Liver (tissue), 9 donors: ENCODE measurements around the gene TACC2. TPM values are rescaled to one million over a fixed set of nuclear protein-coding genes. Genes with fewer than 3 reads are reported as not detected.

Experiments used
- DNase-seq: peaks from one replicate; pipeline ENCODE4 v3.0.0-alpha.2; 2017; ENCODE audit warnings: low spot score
- H3K27ac ChIP-seq, 2 donors: one replicate each; pipeline ENCODE4 v1.7.0; 2013; ENCODE audit warnings: inconsistent platforms in 2 of 2, low read length in 2 of 2, control low read depth in 1 of 2, low read depth in 1 of 2, mild to moderate bottlenecking in 1 of 2
- H3K27me3 ChIP-seq, 4 donors: one replicate each; pipeline versions ENCODE4 v1.6.1 to v1.7.0; 2013; ENCODE audit warnings: low read length in 3 of 4, inconsistent platforms in 1 of 4, mild to moderate bottlenecking in 1 of 4, moderate library complexity in 1 of 4; ENCODE audit not compliant: control insufficient read depth in 4 of 4, insufficient read depth in 4 of 4
- H3K36me3 ChIP-seq, 4 donors: one replicate each; pipeline versions ENCODE4 v1.6.1 to v1.7.0; 2013; ENCODE audit warnings: low read length in 3 of 4, mild to moderate bottlenecking in 3 of 4, low read depth in 1 of 4, moderate library complexity in 1 of 4; ENCODE audit not compliant: control insufficient read depth in 4 of 4, insufficient read depth in 3 of 4
- H3K4me1 ChIP-seq, 4 donors: one replicate each; pipeline versions ENCODE4 v1.6.1 to v1.7.0; 2013; ENCODE audit warnings: low read length in 3 of 4, mild to moderate bottlenecking in 3 of 4, moderate library complexity in 1 of 4; ENCODE audit not compliant: control insufficient read depth in 4 of 4, insufficient read depth in 4 of 4
- H3K4me3 ChIP-seq, 3 donors: one replicate each; pipeline versions ENCODE4 v1.6.1 to v1.7.0; 2013; ENCODE audit warnings: low read length in 3 of 3, control low read depth in 1 of 3, low read depth in 1 of 3, mild to moderate bottlenecking in 1 of 3
- H3K9ac ChIP-seq, 2 donors: one replicate each; pipeline ENCODE4 v1.7.0; 2013; ENCODE audit warnings: low read length in 2 of 2, mild to moderate bottlenecking in 2 of 2, moderate library complexity in 2 of 2, control low read depth in 1 of 2, low read depth in 1 of 2
- H3K9me3 ChIP-seq, 4 donors: one replicate each; pipeline versions ENCODE4 v1.6.1 to v1.7.0; 2013; ENCODE audit warnings: low read length in 3 of 4; ENCODE audit not compliant: control insufficient read depth in 4 of 4
- EGR1 ChIP-seq, 2 donors: IDR thresholded peaks; 2 replicates each; pipeline ENCODE4 v1.6.1; 2016 to 2018; ENCODE audit warnings: antibody characterized with exemption in 2 of 2, low read depth in 2 of 2
- FOXA1 ChIP-seq: IDR thresholded peaks from 2 replicates; pipeline ENCODE4 v1.6.1; 2016; ENCODE audit warnings: antibody characterized with exemption
- GABPA ChIP-seq, 2 donors: IDR thresholded peaks in 1 of 2; conservative IDR thresholded peaks in 1 of 2; 2 replicates each; pipeline ENCODE4 v1.6.1; 2016; ENCODE audit warnings: antibody characterized with exemption in 2 of 2, mild to moderate bottlenecking in 1 of 2, moderate library complexity in 1 of 2
- HNF4A ChIP-seq, 2 donors: conservative IDR thresholded peaks; 2 replicates each; pipeline ENCODE4 v1.6.1; 2016; ENCODE audit warnings: antibody characterized with exemption in 2 of 2, mild to moderate bottlenecking in 2 of 2
- JUND ChIP-seq, 2 donors: IDR thresholded peaks; 2 replicates each; pipeline ENCODE4 v1.6.1; 2016; ENCODE audit warnings: antibody characterized with exemption in 2 of 2
- NR2F2 ChIP-seq: IDR thresholded peaks from 2 replicates; pipeline ENCODE4 v1.6.1; 2016; ENCODE audit warnings: antibody characterized with exemption
- RAD21 ChIP-seq, 2 donors: IDR thresholded peaks; 2 replicates each; pipeline ENCODE4 v1.6.1; 2016; ENCODE audit warnings: antibody characterized with exemption in 2 of 2, mild to moderate bottlenecking in 2 of 2
- RXRA ChIP-seq, 2 donors: IDR thresholded peaks; 2 replicates each; pipeline ENCODE4 v1.6.1; 2017 to 2018; ENCODE audit warnings: antibody characterized with exemption in 2 of 2, mild to moderate bottlenecking in 1 of 2
- SP1 ChIP-seq: IDR thresholded peaks from 2 replicates; pipeline ENCODE4 v1.6.1; 2018; ENCODE audit warnings: antibody characterized with exemption, mild to moderate bottlenecking
- YY1 ChIP-seq: IDR thresholded peaks from 2 replicates; pipeline ENCODE4 v1.6.1; 2016; ENCODE audit warnings: antibody characterized with exemption, mild to moderate bottlenecking
- WGBS: extraction: QIAGEN DNeasy Blood & Tissue Kit; methylation state at CpG from one replicate; pipeline ENCODE4 v1.1.7; 2013; 5-methylcytosine and 5-hydroxymethylcytosine counted together
- polyA plus RNA-seq, 2 donors: library from polyadenylated mRNA; stranded (reverse) in 1 of 2; unstranded in 1 of 2; fragments of 200-250 nt in 1 of 2; fragments of >200 nt in 1 of 2; fragmentation: Nextera tagmentation in 1 of 2; extraction: Ambion mirVana in 1 of 2; gene quantifications; one replicate each; pipeline versions ENCODE4 v1.2.1 to v1.2.3, GENCODE V29; 2013 to 2015
- total RNA-seq, 2 donors: library from RNA; depleted of rRNA; stranded (reverse); fragments of >200 nt; gene quantifications; one replicate each; pipeline ENCODE4 v1.2.3, GENCODE V29; 2014
- TF ChIP-seq, protein P1 (sequence below): IDR thresholded peaks from 2 replicates; pipeline ENCODE4 v1.6.1; 2016; ENCODE audit warnings: antibody characterized with exemption
- TF ChIP-seq, protein P2 (sequence below): IDR thresholded peaks from 2 replicates; pipeline ENCODE4 v1.6.1; 2016; ENCODE audit warnings: antibody characterized with exemption
- TF ChIP-seq, protein P3 (sequence below): IDR thresholded peaks from 2 replicates; pipeline ENCODE4 v1.6.1; 2016; ENCODE audit warnings: antibody characterized with exemption, mild to moderate bottlenecking
- TF ChIP-seq, protein P4 (sequence below): fragments of 150-350 bp; IDR thresholded peaks from 2 replicates; pipeline ENCODE4 v1.5.1; 2017; ENCODE audit warnings: improper control_type of control experiment, low read depth, low read length; ENCODE audit not compliant: missing input control
- TF ChIP-seq, protein P5 (sequence below): IDR thresholded peaks from 2 replicates; pipeline ENCODE4 v1.6.1; 2016; ENCODE audit warnings: antibody characterized with exemption
- donor health status: healthy.
- donor health status: healthy.
- donor health status: healthy.
- donor health status: healthy.
- donor health status: healthy.

Gene TACC2
- total and polyA plus RNA-seq, 4 donors, result 1.5 to 9.1 (median 7.8) TPM

DNA sequence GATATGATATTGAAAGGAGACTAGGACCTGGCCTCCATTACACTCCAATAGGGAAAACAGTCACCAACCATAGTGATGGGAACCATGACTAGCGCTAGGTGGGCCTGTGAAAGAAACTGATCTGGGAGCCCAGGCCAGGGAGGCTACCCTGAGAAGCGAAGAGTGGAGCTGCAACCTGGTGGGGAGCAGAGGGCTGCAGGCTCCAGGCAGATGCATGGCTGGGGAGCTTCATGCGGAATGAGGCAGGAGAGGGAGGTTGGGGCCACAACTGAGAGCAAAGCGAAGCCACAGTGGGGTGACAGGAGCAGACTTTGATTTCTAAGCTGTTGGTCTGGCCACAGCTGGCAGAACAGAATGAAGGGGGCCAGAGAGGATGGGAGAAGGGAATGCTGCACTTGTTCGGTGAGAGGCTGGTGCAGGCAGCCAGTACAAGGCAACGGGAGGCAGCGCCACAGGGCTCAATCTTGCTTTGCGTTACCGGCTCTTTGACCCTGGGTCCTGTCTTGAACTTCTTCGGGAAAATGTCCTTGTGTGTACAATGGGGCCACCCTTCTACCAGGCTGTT is 88.4 kb downstream of the TACC2 start:
- Histone ChIP-seq H3K4me3 (no peak overlapping the region), H3K27me3 (no peaks in the 10 kb centered on the region), H3K36me3 (no peaks in the 10 kb centered on the region), H3K27ac (no peak overlapping the region), H3K9me3 (no peaks in the 10 kb centered on the region), H3K9ac (no peak overlapping the region), H3K4me1 (no peaks in the 10 kb centered on the region)
- 94% methylated on average over 10 of the region's 10 CpGs for WGBS
- TF ChIP-seq EGR1 (IDR thresholded peaks at IDR 0.05; ENCODE audit: low read depth in 2 of 2) (no peak), RXRA (IDR thresholded peaks at IDR 0.05) (no peak), RAD21 (IDR thresholded peaks at IDR 0.05) (no peak), GABPA (IDR thresholded peaks at IDR 0.05 in 1 of 2, conservative IDR thresholded peaks at IDR 0.05 in 1 of 2) (no peak), SP1 (no peak), FOXA1 (no peak), JUND (IDR thresholded peaks at IDR 0.05) (no peak), YY1 (no peak), HNF4A (conservative IDR thresholded peaks at IDR 0.05) (no peak), NR2F2 (no peak)
- TF ChIP-seq, protein P1, sequence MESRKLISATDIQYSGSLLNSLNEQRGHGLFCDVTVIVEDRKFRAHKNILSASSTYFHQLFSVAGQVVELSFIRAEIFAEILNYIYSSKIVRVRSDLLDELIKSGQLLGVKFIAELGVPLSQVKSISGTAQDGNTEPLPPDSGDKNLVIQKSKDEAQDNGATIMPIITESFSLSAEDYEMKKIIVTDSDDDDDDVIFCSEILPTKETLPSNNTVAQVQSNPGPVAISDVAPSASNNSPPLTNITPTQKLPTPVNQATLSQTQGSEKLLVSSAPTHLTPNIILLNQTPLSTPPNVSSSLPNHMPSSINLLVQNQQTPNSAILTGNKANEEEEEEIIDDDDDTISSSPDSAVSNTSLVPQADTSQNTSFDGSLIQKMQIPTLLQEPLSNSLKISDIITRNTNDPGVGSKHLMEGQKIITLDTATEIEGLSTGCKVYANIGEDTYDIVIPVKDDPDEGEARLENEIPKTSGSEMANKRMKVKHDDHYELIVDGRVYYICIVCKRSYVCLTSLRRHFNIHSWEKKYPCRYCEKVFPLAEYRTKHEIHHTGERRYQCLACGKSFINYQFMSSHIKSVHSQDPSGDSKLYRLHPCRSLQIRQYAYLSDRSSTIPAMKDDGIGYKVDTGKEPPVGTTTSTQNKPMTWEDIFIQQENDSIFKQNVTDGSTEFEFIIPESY, result no peak
- TF ChIP-seq, protein P2, sequence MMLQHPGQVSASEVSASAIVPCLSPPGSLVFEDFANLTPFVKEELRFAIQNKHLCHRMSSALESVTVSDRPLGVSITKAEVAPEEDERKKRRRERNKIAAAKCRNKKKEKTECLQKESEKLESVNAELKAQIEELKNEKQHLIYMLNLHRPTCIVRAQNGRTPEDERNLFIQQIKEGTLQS, result no peak
- TF ChIP-seq, protein P3, sequence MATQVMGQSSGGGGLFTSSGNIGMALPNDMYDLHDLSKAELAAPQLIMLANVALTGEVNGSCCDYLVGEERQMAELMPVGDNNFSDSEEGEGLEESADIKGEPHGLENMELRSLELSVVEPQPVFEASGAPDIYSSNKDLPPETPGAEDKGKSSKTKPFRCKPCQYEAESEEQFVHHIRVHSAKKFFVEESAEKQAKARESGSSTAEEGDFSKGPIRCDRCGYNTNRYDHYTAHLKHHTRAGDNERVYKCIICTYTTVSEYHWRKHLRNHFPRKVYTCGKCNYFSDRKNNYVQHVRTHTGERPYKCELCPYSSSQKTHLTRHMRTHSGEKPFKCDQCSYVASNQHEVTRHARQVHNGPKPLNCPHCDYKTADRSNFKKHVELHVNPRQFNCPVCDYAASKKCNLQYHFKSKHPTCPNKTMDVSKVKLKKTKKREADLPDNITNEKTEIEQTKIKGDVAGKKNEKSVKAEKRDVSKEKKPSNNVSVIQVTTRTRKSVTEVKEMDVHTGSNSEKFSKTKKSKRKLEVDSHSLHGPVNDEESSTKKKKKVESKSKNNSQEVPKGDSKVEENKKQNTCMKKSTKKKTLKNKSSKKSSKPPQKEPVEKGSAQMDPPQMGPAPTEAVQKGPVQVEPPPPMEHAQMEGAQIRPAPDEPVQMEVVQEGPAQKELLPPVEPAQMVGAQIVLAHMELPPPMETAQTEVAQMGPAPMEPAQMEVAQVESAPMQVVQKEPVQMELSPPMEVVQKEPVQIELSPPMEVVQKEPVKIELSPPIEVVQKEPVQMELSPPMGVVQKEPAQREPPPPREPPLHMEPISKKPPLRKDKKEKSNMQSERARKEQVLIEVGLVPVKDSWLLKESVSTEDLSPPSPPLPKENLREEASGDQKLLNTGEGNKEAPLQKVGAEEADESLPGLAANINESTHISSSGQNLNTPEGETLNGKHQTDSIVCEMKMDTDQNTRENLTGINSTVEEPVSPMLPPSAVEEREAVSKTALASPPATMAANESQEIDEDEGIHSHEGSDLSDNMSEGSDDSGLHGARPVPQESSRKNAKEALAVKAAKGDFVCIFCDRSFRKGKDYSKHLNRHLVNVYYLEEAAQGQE, result no peak
- TF ChIP-seq, protein P4, sequence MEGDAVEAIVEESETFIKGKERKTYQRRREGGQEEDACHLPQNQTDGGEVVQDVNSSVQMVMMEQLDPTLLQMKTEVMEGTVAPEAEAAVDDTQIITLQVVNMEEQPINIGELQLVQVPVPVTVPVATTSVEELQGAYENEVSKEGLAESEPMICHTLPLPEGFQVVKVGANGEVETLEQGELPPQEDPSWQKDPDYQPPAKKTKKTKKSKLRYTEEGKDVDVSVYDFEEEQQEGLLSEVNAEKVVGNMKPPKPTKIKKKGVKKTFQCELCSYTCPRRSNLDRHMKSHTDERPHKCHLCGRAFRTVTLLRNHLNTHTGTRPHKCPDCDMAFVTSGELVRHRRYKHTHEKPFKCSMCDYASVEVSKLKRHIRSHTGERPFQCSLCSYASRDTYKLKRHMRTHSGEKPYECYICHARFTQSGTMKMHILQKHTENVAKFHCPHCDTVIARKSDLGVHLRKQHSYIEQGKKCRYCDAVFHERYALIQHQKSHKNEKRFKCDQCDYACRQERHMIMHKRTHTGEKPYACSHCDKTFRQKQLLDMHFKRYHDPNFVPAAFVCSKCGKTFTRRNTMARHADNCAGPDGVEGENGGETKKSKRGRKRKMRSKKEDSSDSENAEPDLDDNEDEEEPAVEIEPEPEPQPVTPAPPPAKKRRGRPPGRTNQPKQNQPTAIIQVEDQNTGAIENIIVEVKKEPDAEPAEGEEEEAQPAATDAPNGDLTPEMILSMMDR, result no peak
- TF ChIP-seq, protein P5, sequence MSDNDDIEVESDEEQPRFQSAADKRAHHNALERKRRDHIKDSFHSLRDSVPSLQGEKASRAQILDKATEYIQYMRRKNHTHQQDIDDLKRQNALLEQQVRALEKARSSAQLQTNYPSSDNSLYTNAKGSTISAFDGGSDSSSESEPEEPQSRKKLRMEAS, result no peak
- DNase-seq, result no peak

DNA sequence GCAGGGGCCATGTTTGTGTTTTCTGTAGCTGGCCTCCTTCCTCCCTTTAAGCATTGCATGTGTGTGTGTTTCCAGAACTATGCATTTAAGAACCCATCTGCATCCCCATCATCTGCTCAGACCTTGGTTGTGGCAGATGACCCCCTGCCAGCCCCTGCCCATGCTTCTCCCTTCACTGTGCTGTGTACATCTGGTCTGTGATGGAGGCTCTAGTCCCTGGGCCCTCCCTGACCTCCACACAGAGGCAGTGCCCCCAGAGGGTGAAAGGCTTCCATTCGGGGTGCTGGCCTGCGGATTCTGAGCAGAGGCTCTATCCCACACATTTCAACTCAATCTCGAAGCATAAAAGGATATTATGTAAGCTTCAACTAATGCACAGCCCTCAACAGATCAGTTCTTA is 89.4 kb downstream of the TACC2 start:
- Histone ChIP-seq H3K9me3 (no peaks in the 10 kb centered on the region), H3K27ac (no peak overlapping the region), H3K4me1 (no peaks in the 10 kb centered on the region), H3K9ac (no peak overlapping the region), H3K27me3 (no peaks in the 10 kb centered on the region), H3K4me3 (no peak overlapping the region), H3K36me3 (no peaks in the 10 kb centered on the region)
- 90% methylated on average over 3 of the region's 3 CpGs for WGBS
- TF ChIP-seq RXRA (IDR thresholded peaks at IDR 0.05) (no peak), SP1 (no peak), EGR1 (IDR thresholded peaks at IDR 0.05; ENCODE audit: low read depth in 2 of 2) (no peak), HNF4A (conservative IDR thresholded peaks at IDR 0.05) (no peak)
- TF ChIP-seq, protein P5, result no peak
- no peak for DNase-seq
